ENCODE measurements around the gene TNRC6C.

The TNRC6C gene, protein sequence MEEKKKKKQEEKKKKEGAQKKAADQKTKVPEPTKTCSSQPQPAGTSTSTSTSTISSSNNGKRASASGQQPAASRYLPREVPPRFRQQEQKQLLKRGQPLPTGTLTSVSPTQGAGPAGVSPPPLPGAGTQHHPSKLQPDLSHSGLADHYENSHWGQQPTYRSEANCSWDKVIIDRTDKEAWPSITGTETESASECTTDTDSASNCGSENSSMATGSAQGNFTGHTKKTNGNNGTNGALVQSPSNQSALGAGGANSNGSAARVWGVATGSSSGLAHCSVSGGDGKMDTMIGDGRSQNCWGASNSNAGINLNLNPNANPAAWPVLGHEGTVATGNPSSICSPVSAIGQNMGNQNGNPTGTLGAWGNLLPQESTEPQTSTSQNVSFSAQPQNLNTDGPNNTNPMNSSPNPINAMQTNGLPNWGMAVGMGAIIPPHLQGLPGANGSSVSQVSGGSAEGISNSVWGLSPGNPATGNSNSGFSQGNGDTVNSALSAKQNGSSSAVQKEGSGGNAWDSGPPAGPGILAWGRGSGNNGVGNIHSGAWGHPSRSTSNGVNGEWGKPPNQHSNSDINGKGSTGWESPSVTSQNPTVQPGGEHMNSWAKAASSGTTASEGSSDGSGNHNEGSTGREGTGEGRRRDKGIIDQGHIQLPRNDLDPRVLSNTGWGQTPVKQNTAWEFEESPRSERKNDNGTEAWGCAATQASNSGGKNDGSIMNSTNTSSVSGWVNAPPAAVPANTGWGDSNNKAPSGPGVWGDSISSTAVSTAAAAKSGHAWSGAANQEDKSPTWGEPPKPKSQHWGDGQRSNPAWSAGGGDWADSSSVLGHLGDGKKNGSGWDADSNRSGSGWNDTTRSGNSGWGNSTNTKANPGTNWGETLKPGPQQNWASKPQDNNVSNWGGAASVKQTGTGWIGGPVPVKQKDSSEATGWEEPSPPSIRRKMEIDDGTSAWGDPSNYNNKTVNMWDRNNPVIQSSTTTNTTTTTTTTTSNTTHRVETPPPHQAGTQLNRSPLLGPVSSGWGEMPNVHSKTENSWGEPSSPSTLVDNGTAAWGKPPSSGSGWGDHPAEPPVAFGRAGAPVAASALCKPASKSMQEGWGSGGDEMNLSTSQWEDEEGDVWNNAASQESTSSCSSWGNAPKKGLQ (N-terminal part only)

DNA sequence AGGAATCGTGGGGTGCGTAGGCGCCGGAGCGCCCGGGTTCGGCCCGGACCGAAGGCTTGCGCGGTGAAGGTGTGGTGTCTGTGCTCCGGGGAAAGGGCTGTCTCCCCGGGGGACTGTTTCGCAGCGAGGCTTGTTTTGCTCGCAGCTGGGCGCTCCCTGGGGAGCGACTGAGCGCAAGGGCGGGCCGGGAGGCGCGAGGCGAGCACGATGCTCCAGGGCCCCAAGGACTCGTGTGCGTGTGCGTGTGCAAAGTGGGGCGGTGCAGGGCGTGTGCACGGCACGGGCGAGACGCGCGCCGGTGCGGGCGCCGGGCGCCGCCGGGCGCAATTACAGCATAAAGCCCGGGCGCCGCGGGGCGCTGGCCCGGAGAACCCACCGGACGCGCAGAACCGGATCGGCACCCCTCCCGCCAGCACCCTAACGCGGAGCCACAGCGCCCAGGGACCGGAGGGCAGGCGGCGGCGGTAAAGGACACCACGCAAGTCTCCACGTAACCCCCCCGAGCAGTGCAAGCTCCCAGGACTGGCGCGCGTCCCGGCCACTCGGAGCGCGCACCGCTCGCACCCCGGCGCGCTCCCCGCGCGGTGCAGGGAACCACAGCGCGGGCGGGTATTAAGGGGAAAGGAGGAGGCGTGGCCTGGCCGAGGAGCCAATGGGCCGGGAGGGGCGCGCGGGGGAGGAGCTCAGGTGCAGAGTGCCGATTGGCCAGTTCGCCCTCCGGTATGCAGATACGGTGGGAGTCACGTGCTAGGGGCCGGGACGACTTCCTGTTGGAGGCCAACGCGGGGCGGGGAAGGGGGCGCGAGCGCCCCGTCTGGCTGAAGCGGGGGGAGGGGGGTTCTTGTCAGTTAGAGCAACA is at the start of gene TNRC6C:
TSS of gene TNRC6C (plus strand) at position 847 of the 859 bp plus-strand sequence. CDS start 45,504 bp downstream, outside the sequence.
- peak within 1 kb of the TSS; percentile 95 to 98 (median 97) for H3K4me3 Mint-ChIP-seq

DNA sequence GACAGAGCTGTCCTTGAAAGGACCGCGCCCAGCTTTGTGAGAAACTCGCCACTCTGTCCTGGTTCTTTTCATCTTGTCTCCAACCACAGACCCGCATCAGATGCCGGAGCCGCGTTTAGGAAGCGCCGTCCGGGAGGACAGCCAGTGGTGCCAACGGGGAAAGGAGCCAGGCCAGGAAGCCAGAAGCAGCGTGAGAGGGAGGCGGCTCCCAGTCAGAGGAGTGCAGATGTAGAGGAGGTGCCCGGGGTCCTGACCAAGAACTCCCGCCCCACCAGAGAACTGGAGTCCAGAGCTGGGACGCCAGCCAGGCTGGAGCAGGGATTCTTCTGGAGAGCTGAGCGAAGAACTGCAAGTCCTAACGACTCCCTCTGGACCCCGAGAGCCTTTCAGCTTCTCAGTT is 49.3 kb upstream of the TNRC6C start:
- peaks cover 16% of the 10 kb centered on the region for H3K4me1 Mint-ChIP-seq
- H3K9me3 Mint-ChIP-seq = peaks cover 15% of the 10 kb centered on the region
- no peak overlapping the region for H3K4me3 Mint-ChIP-seq
- H3K27ac Mint-ChIP-seq = peak overlapping the region in 2 of 3 experiments; percentile 12 to 46
- H3K36me3 Mint-ChIP-seq (ENCODE audit: low read depth) = no peaks in the 10 kb centered on the region
- H3K27me3 Mint-ChIP-seq (ENCODE audit: low read depth) = peaks cover 9% of the 10 kb centered on the region
- TF ChIP-seq, protein P1, sequence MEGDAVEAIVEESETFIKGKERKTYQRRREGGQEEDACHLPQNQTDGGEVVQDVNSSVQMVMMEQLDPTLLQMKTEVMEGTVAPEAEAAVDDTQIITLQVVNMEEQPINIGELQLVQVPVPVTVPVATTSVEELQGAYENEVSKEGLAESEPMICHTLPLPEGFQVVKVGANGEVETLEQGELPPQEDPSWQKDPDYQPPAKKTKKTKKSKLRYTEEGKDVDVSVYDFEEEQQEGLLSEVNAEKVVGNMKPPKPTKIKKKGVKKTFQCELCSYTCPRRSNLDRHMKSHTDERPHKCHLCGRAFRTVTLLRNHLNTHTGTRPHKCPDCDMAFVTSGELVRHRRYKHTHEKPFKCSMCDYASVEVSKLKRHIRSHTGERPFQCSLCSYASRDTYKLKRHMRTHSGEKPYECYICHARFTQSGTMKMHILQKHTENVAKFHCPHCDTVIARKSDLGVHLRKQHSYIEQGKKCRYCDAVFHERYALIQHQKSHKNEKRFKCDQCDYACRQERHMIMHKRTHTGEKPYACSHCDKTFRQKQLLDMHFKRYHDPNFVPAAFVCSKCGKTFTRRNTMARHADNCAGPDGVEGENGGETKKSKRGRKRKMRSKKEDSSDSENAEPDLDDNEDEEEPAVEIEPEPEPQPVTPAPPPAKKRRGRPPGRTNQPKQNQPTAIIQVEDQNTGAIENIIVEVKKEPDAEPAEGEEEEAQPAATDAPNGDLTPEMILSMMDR (IDR thresholded peaks at IDR 0.05; ENCODE audit: unreplicated experiment in 3 of 3) = no peak

More for the DNA sequence above, at the start of gene TNRC6C:
- H3K4me1 Mint-ChIP-seq = peaks cover 37% of the 10 kb centered on the region
- H3K9me3 Mint-ChIP-seq = no peaks in the 10 kb centered on the region
- peaks cover 51% of the 10 kb centered on the region for H3K27me3 Mint-ChIP-seq (ENCODE audit: low read depth)
- TF ChIP-seq, protein P1 (IDR thresholded peaks at IDR 0.05; ENCODE audit: unreplicated experiment in 3 of 3) = no peak
- H3K36me3 Mint-ChIP-seq (ENCODE audit: low read depth) = no peaks in the 10 kb centered on the region
- H3K27ac Mint-ChIP-seq = peak within 1 kb of the TSS; percentile 87 to 92 (median 88)

DNA sequence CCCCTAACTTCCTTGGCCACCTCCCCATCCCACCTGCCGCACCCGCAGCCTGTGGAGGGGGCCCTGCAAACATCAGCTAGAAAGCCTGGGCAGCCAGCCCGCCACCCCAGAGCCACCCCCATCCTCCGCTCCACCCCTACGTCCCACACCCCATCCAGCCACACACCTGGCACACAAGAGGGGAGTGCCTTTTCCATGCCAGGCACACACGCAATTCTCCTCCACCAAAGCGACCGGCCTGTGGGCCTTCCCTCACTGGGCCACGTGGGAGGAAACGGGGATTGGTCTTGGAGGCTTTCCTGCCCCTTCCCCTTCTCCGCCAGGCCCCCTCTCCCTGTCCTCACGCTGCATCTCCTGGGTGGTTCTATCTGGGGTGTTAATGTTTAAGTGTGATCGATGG is 48.7 kb upstream of the TNRC6C start:
- peaks cover 18% of the 10 kb centered on the region for H3K9me3 Mint-ChIP-seq

DNA sequence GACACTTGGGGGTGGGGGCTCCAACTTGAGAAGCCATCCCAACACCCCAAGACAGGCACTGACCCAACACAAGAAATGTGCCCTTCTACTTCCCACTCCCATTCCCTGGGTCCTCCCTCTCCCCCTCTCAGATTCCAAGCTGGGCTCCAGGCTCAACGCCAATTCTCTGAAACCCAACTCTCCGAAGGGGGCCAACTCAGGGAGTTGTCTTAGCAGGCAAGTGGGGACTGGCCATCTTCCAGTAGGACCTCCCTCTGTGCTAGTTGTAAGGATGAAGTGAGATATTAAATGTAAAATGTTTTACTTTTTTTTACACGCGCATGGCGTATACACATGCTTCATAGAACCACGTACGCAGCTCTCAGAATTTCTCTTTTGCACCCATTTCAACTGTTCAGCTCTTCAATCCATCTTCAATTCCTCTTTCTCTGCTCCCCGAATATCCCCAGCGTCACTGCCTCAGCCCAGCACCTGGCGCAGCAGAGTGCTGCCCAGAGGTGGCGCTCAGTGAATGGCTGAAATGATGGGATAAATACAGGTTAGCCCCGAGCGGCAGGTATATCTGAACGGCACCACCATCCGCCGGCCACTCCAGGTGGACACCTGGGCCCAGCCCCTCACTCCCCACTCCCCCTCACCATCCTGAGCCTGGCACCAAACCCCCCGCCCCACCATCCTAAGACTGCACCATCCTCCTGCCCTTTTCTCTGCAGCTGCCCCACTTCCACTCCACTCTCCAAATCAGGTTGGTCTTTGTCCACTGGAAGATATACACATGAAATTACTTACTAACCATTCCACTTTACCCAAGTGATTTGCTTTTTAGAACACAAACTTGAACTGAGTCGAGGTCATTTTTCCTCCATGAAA is 43.9 kb upstream of the TNRC6C start:
- Mint-ChIP-seq H3K9me3 (peaks cover 28% of the 10 kb centered on the region), H3K36me3 (ENCODE audit: low read depth) (no peaks in the 10 kb centered on the region), H3K27ac (peak overlapping the region; percentile 7 to 57 (median 50)), H3K4me1 (peaks cover 30% of the 10 kb centered on the region), H3K4me3 (peak overlapping the region in 2 of 3 experiments; percentile 17 to 32), H3K27me3 (ENCODE audit: low read depth) (peaks cover 30% of the 10 kb centered on the region)
- TF ChIP-seq, protein P1 (IDR thresholded peaks at IDR 0.05; ENCODE audit: unreplicated experiment in 3 of 3) = no peak

More for the DNA sequence above, 48.7 kb upstream of the TNRC6C start:
- Mint-ChIP-seq H3K36me3 (ENCODE audit: low read depth) (no peaks in the 10 kb centered on the region), H3K27ac (no peak overlapping the region), H3K4me1 (peaks cover 22% of the 10 kb centered on the region), H3K27me3 (ENCODE audit: low read depth) (peaks cover 12% of the 10 kb centered on the region), H3K4me3 (no peak overlapping the region)
- TF ChIP-seq, protein P1 (IDR thresholded peaks at IDR 0.05; ENCODE audit: unreplicated experiment in 3 of 3) = no peak

Measured in nephron (organoid).